Heart left ventricle (tissue), 16 donors: ENCODE data around the gene TSPAN12. TPM values are rescaled to one million over a fixed set of nuclear protein-coding genes. Genes with fewer than 3 reads are reported as not detected.

Experiments
- ATAC-seq, 4 donors: fragments of 200-7000 bp; cut with Tn5 transposase; one replicate each; pipeline ENCODE4 v1.9.1; 2020 to 2022; ENCODE audit warnings: moderate library complexity in 4 of 4, mild to moderate bottlenecking in 3 of 4, moderate number of reproducible peaks in 1 of 4
- DNase-seq, 5 donors: peaks; one replicate each; pipeline ENCODE4 v3.0.0-alpha.2; 2020
- H3K27ac ChIP-seq, 12 donors: fragments of 200-600 bp; sonication (generic) in 4 of 12; one replicate each; pipeline versions ENCODE4 v1.5.0 to v1.8.0; 2016 to 2022; ENCODE audit warnings: mild to moderate bottlenecking in 2 of 12
- H3K27me3 ChIP-seq, 9 donors: fragments of 200-600 bp; sonication (generic) in 2 of 9; one replicate each; pipeline versions ENCODE4 v1.5.1 to v1.8.0; 2016 to 2022; ENCODE audit warnings: mild to moderate bottlenecking in 3 of 9
- H3K36me3 ChIP-seq, 9 donors: fragments of 200-600 bp; sonication (generic) in 2 of 9; one replicate each; pipeline versions ENCODE4 v1.5.0 to v1.8.0; 2018 to 2022; ENCODE audit warnings: mild to moderate bottlenecking in 2 of 9
- H3K4me1 ChIP-seq, 12 donors: fragments of 200-600 bp; sonication (generic) in 4 of 12; one replicate each; pipeline versions ENCODE4 v1.5.0 to v1.8.0; 2016 to 2022; ENCODE audit warnings: mild to moderate bottlenecking in 3 of 12
- H3K4me3 ChIP-seq, 12 donors: fragments of 200-600 bp; sonication (generic) in 4 of 12; one replicate each; pipeline versions ENCODE4 v1.5.0 to v1.8.0; 2017 to 2022; ENCODE audit warnings: mild to moderate bottlenecking in 9 of 12, moderate library complexity in 4 of 12
- H3K9me3 ChIP-seq, 12 donors: fragments of 200-600 bp; sonication (generic) in 4 of 12; one replicate each; pipeline versions ENCODE4 v1.5.0 to v1.8.0; 2016 to 2022; ENCODE audit warnings: mild to moderate bottlenecking in 1 of 12
- POLR2A ChIP-seq, 2 donors: fragments of 450-650 bp; IDR thresholded peaks; one replicate each; pipeline ENCODE4 v1.6.1; 2017; ENCODE audit warnings: antibody characterized with exemption in 2 of 2, mild to moderate bottlenecking in 2 of 2, moderate library complexity in 2 of 2
- WGBS, 4 donors: extraction: QIAGEN DNeasy Blood & Tissue Kit in 2 of 4; methylation state at CpG; one replicate each; pipeline versions ENCODE4 v1.1.5 to v1.1.7; 2013 to 2018; 5-methylcytosine and 5-hydroxymethylcytosine counted together
- intact Hi-C, 10 donors: fragments of 100-400 bp; cut with DNase I; formaldehyde crosslinking; loops; one replicate each; pipeline versions ENCODE4 v1.11.1 to v1.14.2; 2022
- polyA plus RNA-seq, 2 donors: library from polyadenylated mRNA; stranded (reverse); fragments of 200-250 nt; gene quantifications; one replicate each; pipeline ENCODE4 v1.2.3, GENCODE V29; 2013
- total RNA-seq, 9 donors: library from RNA; depleted of rRNA in 2 of 9; stranded (reverse); fragments of >200 nt in 2 of 9; fragmentation: NEBNext Ultra II Directional in 3 of 9; extraction: Animal tissue kit (Norgen Biotek cat#: 25700) in 3 of 9; gene quantifications; one replicate each; pipeline versions ENCODE4 v1.1.0 to v1.2.4, GENCODE V29; 2016 to 2023
- TF ChIP-seq, protein P1 (sequence below), 12 donors: fragments of 200-600 bp; sonication (generic) in 4 of 12; IDR thresholded peaks; one replicate each; pipeline versions ENCODE4 v1.5.0 to v1.8.0; 2018 to 2022; ENCODE audit warnings: antibody characterized with exemption in 12 of 12, mild to moderate bottlenecking in 5 of 12
- donor health status: ischemic (EF 13 %, LVEDD 7.1; RV severe dilation, severe dysfunction).
- donor health status: healthy with polysubstance abuse.
- donor health status: DM: no; HTN: yes; CAD: no.
- donor health status: DM: no; HTN: no; CAD: no.
- donor health status: ischemic (EF 25% LVEDD 6.9; RV normal size, moderate dysfunction).
- donor health status: ischemic (EF 25% LVEDD 5.7; RV mildly dilated, moderate dysfunction).
- donor health status: healthy.
- donor health status: DM: yes; HTN: yes; CAD: no.
- donor health status: ischemic (EF 35%, LVEDD 5.7; RV mildly dilated, moderate dysfunction).
- donor health status: nonischemic (EF 11% LVEDD 7.7; RV severe dilation, severe dysfunction).
- donor health status: DM: yes; HTN: yes; CAD: no.
- donor health status: PGD.
- donor health status: ischemic (EF 29% LVEDD 5.4; RV normal size, mild dysfunction).
- donor health status: nonischemic (EF 23%, LVEDD 6.1; RV moderate dilation, normal function).

TSPAN12 gene
- total and polyA plus RNA-seq, 11 donors, result 24.2 to 85.0 (median 54.7) TPM

DNA sequence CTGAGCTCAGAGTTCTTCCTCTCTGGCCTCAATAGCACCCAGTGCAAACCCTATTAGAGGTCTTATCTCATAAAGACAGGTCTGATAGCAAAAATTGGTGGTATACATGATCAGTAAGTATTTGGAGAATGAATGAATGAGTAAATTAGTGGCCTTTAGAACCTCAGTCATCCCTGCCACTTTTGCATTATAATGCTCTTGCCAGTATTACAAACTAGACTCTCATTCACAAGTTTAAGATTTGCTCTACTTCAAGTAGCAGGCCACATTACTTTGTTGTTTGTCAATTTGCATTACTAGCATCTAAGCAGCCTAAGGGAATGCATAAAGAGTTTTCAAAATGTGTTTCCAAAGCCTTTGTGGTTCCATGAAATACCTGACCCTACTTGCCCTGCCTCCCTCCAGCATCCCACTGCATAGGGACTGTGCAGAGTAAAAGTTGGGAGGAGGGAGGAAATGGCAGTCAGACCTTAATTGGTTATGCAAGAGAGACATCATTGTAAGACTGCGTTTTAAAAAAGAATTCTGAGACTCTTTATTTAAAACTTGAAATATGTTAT lies 21.3 kb downstream of the TSPAN12 start:
- no peaks in the 10 kb centered on the region for H3K27me3 ChIP-seq
- H3K4me3 ChIP-seq, result no peak overlapping the region
- intact Hi-C loops, result no loop called here
- DNase-seq, result no peak
- peaks cover 0 to 11% (median 6%) of the 10 kb centered on the region in 12 donors for H3K4me1 ChIP-seq
- 80 to 95% (median 91%) methylated on average over 1 of the region's 1 CpG for WGBS, 4 donors
- no peaks in the 10 kb centered on the region for H3K9me3 ChIP-seq
- no peak overlapping the region for H3K27ac ChIP-seq
- TF ChIP-seq POLR2A (IDR thresholded peaks at IDR 0.05), result no peak
- TF ChIP-seq, protein P1, sequence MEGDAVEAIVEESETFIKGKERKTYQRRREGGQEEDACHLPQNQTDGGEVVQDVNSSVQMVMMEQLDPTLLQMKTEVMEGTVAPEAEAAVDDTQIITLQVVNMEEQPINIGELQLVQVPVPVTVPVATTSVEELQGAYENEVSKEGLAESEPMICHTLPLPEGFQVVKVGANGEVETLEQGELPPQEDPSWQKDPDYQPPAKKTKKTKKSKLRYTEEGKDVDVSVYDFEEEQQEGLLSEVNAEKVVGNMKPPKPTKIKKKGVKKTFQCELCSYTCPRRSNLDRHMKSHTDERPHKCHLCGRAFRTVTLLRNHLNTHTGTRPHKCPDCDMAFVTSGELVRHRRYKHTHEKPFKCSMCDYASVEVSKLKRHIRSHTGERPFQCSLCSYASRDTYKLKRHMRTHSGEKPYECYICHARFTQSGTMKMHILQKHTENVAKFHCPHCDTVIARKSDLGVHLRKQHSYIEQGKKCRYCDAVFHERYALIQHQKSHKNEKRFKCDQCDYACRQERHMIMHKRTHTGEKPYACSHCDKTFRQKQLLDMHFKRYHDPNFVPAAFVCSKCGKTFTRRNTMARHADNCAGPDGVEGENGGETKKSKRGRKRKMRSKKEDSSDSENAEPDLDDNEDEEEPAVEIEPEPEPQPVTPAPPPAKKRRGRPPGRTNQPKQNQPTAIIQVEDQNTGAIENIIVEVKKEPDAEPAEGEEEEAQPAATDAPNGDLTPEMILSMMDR (IDR thresholded peaks at IDR 0.05), result no peak
- peaks cover 0 to 61% (median 16%) of the 10 kb centered on the region in 9 donors for H3K36me3 ChIP-seq
- ATAC-seq, result no peak

DNA sequence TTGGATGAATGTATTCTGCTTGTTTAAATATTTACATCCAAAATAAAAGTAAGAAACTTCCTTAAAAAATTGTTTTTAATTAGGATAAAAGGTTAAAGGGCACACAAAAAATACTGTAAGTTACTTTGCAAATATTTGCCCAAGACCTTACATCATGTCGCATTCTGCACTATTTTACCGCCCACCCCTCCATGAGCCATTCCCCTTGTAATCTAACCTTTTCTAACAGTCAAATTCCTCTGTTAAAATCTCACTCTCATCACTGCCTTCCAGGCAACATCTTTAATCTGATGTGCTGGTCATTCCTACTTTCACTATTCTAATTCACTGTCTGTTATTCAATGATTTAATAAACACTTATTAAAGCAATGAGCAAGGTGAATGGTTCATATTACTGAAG lies 23.2 kb downstream of the TSPAN12 start:
- intact Hi-C loops, result no loop called here
- ATAC-seq (no peak), DNase-seq (no peak)
- Histone ChIP-seq H3K36me3 (peaks cover 0 to 67% (median 16%) of the 10 kb centered on the region in 9 donors), H3K27ac (no peak overlapping the region), H3K4me1 (peaks cover 0 to 11% (median 6%) of the 10 kb centered on the region in 12 donors), H3K4me3 (no peak overlapping the region), H3K9me3 (peaks cover 0 to 9% (median 0%) of the 10 kb centered on the region in 12 donors), H3K27me3 (no peaks in the 10 kb centered on the region)
- WGBS, 4 donors, result 95 to 99% (median 98%) methylated on average over 2 of the region's 2 CpGs
- TF ChIP-seq POLR2A (IDR thresholded peaks at IDR 0.05), result no peak
- TF ChIP-seq, protein P1 (IDR thresholded peaks at IDR 0.05), result no peak

DNA sequence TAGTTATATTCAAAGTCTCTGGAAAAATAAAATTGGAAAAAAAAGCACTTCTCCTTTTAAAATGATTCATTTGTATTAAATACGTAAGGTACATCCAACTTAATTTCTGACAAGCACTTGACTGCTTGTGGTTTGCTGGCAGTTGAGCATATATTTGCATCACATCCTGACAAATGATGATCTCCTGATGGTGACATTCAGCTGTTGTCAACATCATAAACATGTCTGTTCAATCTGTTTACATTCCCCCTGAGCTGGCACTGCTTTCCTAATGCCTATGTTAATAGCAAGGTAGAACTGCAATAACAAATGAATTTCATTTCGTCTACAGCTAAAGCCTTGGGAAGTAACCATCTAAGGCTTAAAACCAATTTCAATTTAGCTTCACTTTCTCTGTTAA lies 24.4 kb downstream of the TSPAN12 start:
- peaks cover 0 to 55% (median 16%) of the 10 kb centered on the region in 9 donors for H3K36me3 ChIP-seq
- 68 to 72% (median 71%) methylated on average over 2 of the region's 2 CpGs for WGBS, 4 donors

DNA sequence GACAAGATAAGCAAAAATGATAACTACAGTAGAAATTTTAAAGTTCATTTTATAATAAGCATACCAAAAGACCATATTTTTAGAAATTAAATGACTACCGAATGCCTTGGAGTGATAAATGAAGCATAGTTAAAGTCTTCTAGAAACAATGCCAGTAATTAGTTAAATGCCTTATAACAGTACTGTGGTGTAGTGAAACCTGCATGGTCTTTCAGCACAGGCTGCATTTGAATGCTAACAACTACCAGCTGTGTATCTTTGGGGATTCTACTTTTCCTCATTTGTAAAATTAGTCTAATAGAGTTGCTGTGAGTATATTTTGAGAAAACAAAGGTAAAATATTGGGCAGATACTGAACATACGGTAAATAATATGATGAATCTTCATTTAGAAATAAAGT lies 25.1 kb downstream of the TSPAN12 start:
- no peak overlapping the region for H3K4me3 ChIP-seq
- no peaks in the 10 kb centered on the region for H3K27me3 ChIP-seq
- WGBS, 4 donors, result 78 to 90% (median 86%) methylated on average over 2 of the region's 2 CpGs
- peaks cover 0 to 48% (median 15%) of the 10 kb centered on the region in 9 donors for H3K36me3 ChIP-seq
- peaks cover 0 to 9% (median 0%) of the 10 kb centered on the region in 12 donors for H3K9me3 ChIP-seq
- peak overlapping the region in 1 of 12 donors; percentile 14 for H3K27ac ChIP-seq
- intact Hi-C loops, result no loop called here
- DNase-seq, result no peak
- H3K4me1 ChIP-seq, result peaks cover 0 to 6% (median 0%) of the 10 kb centered on the region in 12 donors
- ATAC-seq, result no peak
- TF ChIP-seq, protein P1 (IDR thresholded peaks at IDR 0.05), result no peak
- TF ChIP-seq POLR2A (IDR thresholded peaks at IDR 0.05), result no peak

More for the DNA sequence above, 24.4 kb downstream of the TSPAN12 start:
- no peak overlapping the region for H3K4me3 ChIP-seq
- peaks cover 0 to 5% (median 0%) of the 10 kb centered on the region in 12 donors for H3K4me1 ChIP-seq
- H3K27ac ChIP-seq, result no peak overlapping the region
- H3K27me3 ChIP-seq, result no peaks in the 10 kb centered on the region
- intact Hi-C loops, result no loop called here
- H3K9me3 ChIP-seq, result peaks cover 0 to 9% (median 0%) of the 10 kb centered on the region in 12 donors
- ATAC-seq (no peak), DNase-seq (no peak)
- TF ChIP-seq POLR2A (IDR thresholded peaks at IDR 0.05), result no peak
- TF ChIP-seq, protein P1 (IDR thresholded peaks at IDR 0.05), result no peak
